ENCODE measurements around the gene MTIF3. TPM values are rescaled to one million over a fixed set of nuclear protein-coding genes. Genes with fewer than 3 reads are reported as not detected.

MTIF3 gene, protein sequence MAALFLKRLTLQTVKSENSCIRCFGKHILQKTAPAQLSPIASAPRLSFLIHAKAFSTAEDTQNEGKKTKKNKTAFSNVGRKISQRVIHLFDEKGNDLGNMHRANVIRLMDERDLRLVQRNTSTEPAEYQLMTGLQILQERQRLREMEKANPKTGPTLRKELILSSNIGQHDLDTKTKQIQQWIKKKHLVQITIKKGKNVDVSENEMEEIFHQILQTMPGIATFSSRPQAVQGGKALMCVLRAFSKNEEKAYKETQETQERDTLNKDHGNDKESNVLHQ
- 10 to 100 TPM; 58.9 to 62.7 TPM for total RNA-seq
- long read RNA-seq, transcript MTIF3-202 (5 exons, 1,005 nt): major isoform, 10 of 37 reads
- long read RNA-seq, partial matches to known transcripts: 16 of 37 reads
- long read RNA-seq, other reads (novel, unspliced or antisense): 10 of 37 reads

DNA sequence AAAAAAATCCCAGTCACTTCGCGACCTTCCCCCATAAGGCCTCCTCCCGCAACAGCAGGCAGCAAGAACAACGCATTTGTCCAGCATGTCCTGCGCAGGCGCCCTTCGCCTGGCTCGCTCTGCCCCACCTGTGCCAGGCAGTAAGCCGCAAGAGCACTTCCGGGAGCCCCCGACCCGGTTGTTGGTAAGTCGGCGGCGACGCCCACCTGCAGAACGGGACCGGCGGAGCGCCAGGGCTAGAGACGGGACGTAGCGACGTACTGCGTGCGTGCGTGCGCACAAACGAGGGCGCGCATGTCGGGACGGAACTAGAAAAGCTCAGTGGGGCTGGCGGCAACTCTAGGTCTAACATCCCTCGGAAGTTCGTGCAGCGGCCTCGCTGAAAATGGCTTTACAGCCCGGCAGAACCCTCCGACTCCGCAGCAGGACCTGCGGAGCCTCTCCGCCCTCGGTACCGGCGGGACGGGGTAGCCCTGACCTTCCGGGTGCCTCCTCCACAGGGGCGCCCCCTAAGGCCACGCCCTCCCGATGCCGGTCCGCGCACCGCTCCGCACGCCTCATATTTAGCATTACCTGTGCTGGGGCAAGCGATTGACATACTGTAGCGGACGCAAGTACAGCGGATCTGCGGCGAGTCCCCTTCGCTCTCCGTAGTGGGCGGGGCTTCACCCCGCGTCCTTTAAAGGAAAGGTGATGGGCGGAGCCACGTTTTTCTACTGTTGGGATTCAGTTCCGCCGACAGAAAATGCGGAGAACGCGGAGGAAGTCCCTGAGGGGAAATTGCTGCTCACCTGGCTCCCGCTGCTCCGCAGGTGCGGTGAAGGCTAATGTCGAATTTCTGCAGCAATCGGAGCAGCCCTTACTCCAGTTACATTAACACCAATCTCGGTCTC is at the start of gene MTIF3:
Gene MTIF3 (minus strand): TSS at position 629 of the 893 bp plus-strand sequence. CDS start 10,116 bp downstream, outside the sequence.
- intact Hi-C loops (cut with DNase I, micrococcal nuclease): no loop called here
- peak; percentile 84 for ATAC-seq
- peak; percentile 96 to 98 for DNase-seq

DNA sequence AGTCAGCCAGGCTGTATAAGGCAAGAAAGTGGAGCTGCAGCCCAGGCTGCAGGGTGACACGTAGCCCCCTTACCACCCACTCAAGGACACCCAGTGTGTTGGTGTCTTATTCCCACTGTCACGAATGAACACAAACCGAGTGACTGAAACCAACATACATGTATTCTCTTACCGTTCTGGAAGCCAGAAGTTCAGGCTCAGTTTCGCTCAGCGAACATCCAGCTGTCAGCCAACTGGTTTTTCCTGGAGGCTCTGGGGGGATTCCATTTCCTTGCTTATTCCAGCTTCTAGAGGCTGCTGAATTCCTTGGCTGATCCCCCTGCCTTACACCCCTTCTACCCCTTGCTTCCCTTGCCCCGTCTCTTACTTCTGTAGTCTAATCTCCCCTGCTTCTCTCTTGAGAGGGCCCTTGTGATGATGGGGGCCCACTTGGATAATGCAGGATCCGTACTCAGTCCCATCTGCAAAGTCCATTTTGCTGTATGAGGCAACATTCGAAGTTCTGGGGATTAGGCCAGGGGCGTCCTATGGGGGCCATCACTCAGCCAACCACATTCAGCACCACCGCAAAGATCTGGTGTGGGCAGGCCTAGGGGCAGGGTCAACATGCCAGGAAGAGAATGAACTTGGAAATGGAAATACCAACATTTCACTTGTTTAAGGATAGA is 47.3 kb upstream of the MTIF3 start:
- DNase-seq: no peak
- intact Hi-C loops (cut with DNase I, micrococcal nuclease): no loop called here
- ATAC-seq: no peak

DNA sequence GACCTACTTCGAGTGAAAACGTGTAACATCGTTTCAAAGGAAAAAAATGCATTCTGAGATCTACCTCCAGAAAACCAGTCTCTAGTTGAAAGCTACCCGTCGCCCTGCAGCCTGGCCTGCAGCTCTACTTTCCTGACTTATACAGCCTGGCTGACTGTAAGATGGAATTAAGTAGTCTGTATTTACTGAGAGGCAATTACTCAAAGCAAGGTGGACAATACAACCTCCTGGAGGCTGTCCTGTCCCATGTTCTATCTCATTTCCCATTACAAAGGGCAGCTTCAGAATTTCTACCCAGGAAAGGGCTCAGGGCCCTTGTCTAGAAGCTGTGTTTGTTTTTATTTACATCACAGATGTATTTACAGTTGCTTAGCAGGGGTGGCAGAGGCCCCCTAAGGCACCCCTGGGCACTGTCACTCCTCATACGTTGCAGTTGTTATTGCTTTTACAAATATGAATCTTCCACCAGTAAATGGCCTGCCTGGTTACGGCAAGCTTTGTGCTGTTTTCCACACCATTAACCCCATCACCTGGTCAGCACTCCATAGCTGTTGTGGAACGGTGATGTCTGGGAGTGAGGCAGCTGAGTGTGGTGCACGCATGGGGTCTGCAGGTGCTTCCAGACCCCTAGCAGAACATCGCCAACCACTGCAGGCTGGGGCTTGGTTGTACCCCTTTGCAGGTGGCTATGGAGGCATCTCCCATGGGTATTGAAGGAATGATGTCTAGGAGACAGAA is 46.3 kb upstream of the MTIF3 start:
- ATAC-seq: no peak
- intact Hi-C loops (cut with DNase I, micrococcal nuclease): no loop called here

DNA sequence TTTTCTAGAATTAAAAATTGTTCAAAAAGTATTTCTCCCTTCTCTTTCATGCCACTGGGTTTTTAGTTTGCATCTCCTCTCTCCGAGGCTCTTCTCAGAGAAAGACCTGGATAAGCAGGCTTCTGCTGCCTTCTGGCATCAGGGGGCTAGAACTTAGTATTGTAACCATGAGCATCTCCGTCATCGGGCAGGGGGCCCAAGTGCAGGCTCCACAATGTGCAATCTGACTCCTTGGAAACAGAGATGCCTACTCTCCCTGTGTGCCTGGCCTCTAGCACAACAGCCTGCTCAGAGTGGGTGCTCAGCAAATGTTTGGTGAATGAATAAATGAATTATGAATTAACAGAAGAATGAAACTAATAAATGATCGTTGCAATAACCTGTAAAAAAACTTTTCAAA is 45.6 kb upstream of the MTIF3 start:
- intact Hi-C loops (cut with DNase I, micrococcal nuclease): no loop called here
- no peak for DNase-seq
- no peak for ATAC-seq

More for the DNA sequence above, 46.3 kb upstream of the MTIF3 start:
- no peak for DNase-seq

DNA sequence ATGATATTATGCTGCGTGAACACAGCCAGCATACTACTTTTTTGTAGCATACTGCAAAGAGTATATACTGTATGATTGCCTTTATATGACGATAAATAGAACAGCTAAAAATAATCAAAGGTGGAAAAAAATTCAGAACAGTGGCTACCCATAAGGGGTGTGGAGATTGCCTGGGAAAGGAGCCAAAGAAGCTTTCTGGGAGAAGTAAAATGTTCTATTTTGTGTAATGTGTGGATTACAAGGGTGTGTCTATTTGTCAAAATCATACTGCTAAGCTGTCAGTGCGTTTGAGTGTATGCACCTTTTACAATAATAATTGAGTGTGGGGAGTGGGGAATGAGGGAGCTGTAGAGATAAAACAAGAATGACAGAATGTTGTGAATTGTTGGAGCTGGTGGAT is 45.2 kb upstream of the MTIF3 start:
- peak; percentile 26 for ATAC-seq

DNA sequence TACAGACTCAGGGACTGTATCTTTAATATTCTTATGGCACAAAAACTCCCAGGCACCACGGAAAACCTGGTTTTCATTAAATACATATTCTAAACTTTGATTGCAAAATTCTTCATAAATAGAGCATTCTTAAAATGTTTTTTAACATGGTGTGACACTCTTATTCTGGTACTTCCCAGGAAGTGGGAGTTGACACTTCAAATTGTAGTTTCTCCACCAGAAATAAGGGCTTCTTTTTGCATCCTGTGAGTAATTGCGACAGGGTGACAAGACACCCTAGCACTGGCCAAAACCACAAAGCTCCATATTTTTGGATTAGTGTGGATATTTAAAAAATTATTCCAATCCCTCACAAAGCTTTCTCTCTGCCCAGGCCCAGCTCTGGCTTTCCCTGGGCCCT is 43.6 kb upstream of the MTIF3 start:
- ATAC-seq (no peak), DNase-seq (no peak)
- intact Hi-C loops (cut with DNase I, micrococcal nuclease): no loop called here

More for the DNA sequence above, 45.2 kb upstream of the MTIF3 start:
- intact Hi-C loops (cut with DNase I, micrococcal nuclease): no loop called here
- no peak for DNase-seq

DNA sequence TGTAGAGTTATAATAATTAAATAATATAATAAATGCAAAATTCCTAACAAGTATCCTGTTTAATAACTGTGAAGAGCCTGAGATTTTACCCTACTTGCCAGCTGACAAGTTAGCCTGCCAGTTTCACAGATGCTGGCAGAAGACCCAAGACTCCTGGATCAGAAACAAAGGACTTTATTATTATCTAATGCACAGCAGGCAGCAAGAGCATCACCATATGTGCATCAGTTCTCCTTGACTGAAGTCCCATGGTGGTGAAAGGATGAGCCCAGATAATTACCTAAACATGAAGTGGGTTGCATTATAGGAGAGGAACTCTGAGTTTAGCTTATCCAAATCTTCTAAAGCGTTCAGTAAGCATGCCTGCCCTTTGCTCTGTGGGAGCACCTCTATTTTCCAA is 39.1 kb upstream of the MTIF3 start:
- DNase-seq (no peak), ATAC-seq (no peak)
- intact Hi-C loops (cut with DNase I, micrococcal nuclease): no loop called here

DNA sequence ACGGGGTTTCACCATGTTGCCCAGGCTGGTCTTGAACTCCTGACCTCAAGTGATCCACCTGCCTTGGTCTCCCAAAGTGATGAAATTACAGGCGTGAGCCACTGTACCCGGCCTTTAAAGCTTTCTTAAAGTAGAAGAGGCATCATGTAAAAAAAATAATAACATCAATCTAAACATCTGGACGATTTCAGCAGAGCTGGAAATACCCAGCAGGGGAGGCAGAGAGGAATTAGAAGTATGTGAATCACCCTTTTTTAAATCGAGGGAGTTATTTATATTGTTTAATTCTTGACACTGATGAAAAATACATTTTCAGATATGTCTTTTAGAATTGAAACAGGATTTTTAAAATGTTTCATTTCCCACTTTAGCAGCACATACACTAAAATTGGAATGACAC is 37.4 kb upstream of the MTIF3 start:
- ATAC-seq: no peak
- intact Hi-C loops (cut with DNase I, micrococcal nuclease): no loop called here
- DNase-seq: no peak

DNA sequence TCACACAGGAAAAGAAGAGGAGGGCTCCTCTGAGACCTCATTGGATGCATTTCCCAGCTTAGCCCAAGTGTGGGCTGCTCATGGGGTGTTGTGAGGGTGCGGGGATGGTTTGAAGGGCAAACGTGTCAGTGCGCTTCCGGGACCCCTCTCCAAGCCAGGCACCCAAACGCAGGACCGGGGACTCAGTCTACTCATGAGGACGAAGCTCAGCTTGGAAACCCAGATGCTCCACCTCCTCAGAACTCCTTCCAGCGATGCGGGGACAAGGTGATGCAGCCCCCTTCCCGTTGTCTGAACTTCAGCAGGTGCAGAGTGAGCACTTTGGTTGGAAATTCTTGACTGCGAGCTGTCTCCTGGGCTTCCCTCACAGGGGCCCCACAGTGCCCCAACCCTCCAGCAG is 33.1 kb upstream of the MTIF3 start:
- intact Hi-C loops (cut with DNase I, micrococcal nuclease): no loop called here
- ATAC-seq (no peak), DNase-seq (peak in 1 of 2 donors; percentile 7)

DNA sequence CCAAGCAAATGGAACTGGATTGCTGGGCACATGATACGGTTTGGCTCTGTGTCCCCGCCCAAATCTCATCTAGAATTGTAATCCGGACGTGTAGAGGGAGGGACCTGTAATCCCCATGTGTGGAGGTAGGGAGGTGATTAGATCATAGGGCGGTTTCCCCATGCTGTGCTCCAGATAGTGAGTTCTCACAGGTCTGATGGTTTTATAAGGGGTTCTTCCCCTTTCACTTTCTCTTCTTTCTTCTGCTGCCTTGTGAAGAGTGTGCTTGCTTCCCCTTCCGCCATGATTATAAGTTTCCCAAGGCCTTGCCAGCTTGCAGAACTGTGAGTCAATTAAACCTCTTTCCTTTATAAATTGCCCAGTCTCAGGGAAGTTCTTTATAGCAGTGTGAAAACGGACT is 32.6 kb upstream of the MTIF3 start:
- ATAC-seq: peak; percentile 97
- peak; percentile 15 to 32 for DNase-seq
- intact Hi-C loops (cut with DNase I, micrococcal nuclease): no loop called here

DNA sequence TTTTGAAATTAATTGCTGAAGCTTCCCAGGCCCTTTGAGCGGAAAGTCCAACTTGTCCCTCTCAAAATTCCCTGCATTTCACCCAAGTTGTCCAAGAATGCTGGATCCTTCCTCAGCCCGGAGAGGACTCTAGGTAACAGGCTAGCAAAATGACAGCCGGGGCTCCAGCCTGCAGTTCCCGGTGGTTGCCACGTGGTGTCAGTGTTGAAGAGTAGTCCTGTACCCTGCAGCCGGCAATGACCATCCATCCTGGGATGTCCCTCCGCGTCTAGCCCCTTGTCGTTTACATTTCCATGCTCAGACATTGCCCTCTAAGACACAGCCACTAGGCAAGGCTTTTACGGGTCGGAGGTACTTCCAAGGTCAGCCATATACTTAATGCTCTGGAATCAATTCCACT is 31.4 kb upstream of the MTIF3 start:
- DNase-seq: peak in 1 of 2 donors; percentile 54
- intact Hi-C loops (cut with DNase I, micrococcal nuclease): no loop called here
- ATAC-seq: peak; percentile 63

DNA sequence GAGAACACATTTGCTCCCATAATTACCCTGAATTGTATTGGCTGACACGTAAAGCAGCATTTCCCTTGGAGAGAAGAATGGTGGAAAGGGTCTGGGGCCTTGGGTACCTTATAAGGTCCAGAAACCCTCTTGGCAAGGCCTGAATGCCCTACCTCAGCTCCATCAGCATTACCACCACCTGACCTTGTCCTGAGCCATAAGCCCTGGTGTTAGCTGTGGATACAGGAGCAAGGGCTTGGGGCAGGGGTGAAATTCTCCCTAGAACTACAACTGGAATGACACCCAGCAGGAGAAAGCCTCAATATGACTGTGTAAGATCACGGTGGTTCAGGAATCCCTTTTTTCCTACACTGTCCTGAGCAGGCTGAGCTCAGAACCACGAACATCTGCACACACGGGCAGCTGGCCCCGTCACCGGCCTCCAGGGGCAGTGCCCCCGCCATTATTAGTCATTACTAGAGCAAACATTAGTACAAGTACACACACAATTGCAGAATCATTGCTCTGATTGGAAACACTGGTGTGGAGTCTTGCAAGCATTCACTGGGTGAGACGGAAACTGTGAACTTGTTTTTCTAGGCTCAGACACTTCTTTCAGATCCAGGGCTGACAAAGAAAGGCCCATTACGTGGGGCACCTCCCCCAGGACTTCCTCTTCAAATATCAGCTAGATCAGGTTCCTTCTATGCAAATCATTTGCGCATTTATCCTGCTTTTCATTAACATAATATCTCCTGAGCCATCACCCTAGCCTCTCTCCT is 26.8 kb upstream of the MTIF3 start:
- intact Hi-C loops (cut with DNase I, micrococcal nuclease): no loop called here

DNA sequence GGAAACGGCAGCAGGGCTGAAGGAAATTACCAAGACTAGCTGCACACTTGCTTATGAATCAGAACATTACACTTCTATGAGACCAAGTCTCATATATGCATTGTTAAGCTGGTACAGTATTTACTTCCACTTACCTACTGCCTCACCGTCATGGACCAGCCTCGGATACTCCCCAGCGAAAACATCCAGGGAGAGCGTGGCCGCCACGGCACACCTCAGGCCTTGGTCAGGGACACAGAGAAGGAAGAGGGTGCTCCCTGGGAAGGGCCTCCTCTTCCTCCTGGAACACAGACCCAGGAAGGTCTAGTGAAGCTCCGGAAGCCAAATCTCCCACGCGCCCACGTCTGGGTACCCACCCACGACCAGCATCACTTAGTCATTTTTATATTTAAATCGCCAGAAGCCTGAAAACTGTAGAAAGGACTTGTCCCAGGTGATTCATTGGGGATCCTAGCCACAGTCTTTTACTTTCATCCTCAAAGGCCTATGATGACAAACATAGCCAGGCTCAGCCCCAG is 24.4 kb upstream of the MTIF3 start:
- ATAC-seq (no peak), DNase-seq (no peak)
- intact Hi-C loops (cut with DNase I, micrococcal nuclease): no loop called here

More for the DNA sequence above, 26.8 kb upstream of the MTIF3 start:
- DNase-seq (no peak), ATAC-seq (no peak)

DNA sequence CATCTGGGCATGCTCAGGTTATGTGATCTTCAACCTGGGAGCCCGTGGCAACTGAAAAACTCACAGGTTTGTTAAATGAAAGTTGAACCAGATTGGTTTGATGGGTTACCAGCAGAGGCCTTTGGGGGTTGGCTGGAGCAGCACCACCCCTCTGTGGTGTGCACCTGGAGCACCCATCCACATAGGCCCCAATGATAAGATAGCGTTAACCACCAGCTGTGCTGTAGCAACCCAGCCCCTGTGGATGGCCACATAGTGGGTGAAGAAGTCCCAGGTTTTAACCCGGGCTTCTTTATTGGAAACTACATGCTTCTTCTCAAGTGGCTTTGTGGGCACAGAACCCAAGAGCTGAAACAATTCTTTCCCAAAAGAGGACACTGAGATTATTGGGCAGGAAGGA is 22.6 kb upstream of the MTIF3 start:
- intact Hi-C loops (cut with DNase I, micrococcal nuclease): no loop called here
- DNase-seq (no peak), ATAC-seq (no peak)

DNA sequence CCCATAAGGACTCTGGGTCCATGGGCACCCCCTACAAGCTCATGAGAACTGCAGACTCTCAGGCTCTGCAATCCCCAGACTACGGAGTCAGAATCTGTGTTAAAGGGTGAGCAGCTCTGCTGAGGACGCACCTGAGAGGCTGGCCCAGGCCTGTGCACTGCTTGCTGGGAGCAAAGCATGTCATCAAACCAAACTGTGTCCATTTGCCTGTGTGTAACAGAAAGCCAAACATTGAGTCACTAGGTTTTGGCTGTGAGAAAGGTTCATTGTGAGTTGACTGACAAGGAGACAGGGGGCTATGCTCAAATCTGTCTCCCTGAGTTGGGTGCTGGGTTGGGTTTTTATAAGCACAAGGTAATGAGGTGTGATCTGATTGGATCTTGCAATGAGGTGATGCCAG is 22.1 kb upstream of the MTIF3 start:
- intact Hi-C loops (cut with DNase I, micrococcal nuclease): no loop called here
- DNase-seq (no peak), ATAC-seq (no peak)

DNA sequence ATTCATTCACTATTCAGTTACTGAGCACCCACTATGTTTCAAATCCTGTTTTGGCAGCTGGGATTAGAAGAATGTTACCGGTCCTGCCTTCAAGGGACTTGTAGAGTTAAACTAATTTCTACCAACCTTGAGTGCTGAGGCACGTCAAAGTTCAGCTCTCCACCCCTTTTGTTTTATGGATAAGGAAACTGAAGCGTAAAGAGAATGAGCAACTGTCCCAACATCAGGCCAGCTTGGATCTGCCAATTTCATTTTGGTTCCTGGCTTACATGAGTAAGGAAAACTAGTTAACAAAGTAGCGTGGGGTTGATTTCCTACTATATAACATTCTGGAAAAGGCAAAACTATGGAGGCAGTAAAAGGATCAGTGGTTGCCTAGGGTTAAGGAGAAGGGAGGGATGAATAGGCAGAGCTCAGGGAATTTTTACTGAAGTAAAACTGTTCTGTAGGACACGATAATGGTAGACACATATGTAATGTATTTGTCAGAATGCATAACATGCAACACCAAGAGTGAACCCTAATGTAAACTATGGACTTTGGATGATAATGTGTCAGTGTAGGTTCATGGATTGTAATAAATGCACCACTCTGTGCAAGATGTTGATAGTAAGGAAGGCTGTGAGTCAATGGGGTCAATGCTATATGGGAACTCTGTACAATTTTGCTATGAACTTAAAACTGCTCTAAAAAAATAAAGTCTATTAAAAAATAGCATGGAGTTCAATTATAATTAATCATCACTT is 19.9 kb upstream of the MTIF3 start:
- intact Hi-C loops (cut with DNase I, micrococcal nuclease): no loop called here
- DNase-seq: no peak
- ATAC-seq: peak; percentile 93

DNA sequence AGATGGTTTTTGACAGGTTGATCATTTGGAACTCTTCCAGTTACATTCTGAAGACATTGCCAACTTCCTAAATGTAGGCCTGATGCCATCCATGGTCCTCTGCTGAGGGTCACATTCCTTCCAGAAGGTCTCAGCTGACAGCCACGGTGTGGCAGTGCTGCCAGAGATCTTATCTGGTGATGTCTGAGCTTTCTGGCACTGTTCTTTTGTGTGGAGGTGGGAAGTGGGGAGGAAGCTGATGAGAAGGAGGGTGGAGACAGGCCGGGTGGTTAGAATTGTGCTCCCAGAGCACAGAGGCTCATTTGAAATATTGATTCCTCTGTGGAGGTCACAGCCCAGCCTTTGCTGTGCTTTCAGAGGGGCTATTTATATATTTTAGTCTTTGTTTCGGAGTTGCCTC is 16.1 kb upstream of the MTIF3 start:
- no peak for DNase-seq
- no peak for ATAC-seq
- intact Hi-C loops (cut with DNase I, micrococcal nuclease): no loop called here
